ENCODE results near the gene PAK1. TPM values are rescaled to one million over a fixed set of nuclear protein-coding genes. Genes with fewer than 3 reads are reported as not detected.
"Not testable (repeated sequence)": the region's sequence is repeated elsewhere in the genome, so short reads cannot be mapped to it uniquely, and the experiment has no call there.

The PAK1 gene
- total RNA-seq, 1 donor from 2014 or later = 28.2 TPM

GRCh38 chr11:77497368-77497767 lies 23.5 kb upstream of the PAK1 start:
- Histone ChIP-seq H3K27ac (no peak overlapping the region), H3K27me3 (no peaks in the 10 kb centered on the region), H3K4me3 (no peak overlapping the region), H3K9me3 (no peaks in the 10 kb centered on the region), H3K36me3 (no peaks in the 10 kb centered on the region), H3K4me1 (peaks cover 4% of the 10 kb centered on the region)
- intact Hi-C loops (cut with DNase I) = no loop called here
- no peak for TF ChIP-seq CTCF (IDR thresholded peaks at IDR 0.05)
- no peak for ATAC-seq
- no peak for DNase-seq

DNA sequence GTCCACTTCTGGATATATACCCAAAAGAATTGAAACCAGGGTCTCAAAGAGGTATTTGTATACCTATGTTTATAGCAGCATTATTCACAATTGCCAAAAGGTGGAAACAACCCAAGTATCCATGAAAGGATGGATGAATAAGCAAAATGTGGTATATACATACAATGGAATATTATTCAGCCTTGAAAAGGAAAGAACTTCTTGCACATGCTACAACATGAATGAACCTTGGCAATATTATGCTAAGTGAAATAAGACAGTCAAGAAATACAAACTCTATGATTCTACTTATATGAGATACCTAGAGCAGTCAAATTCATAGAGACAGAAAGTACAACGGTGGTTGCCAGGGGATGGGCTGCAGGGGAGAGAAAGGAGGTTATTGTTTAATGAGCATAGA lies 21.6 kb upstream of the PAK1 start:
- no peak overlapping the region for H3K27ac ChIP-seq
- H3K27me3 ChIP-seq = no peaks in the 10 kb centered on the region
- H3K9me3 ChIP-seq = no peaks in the 10 kb centered on the region
- H3K4me1 ChIP-seq = no peaks in the 10 kb centered on the region
- H3K4me3 ChIP-seq = no peak overlapping the region
- DNase-seq (no peak), ATAC-seq (no peak)
- intact Hi-C loops (cut with DNase I) = no loop called here
- H3K36me3 ChIP-seq = no peaks in the 10 kb centered on the region
- no peak for TF ChIP-seq CTCF (IDR thresholded peaks at IDR 0.05)

DNA sequence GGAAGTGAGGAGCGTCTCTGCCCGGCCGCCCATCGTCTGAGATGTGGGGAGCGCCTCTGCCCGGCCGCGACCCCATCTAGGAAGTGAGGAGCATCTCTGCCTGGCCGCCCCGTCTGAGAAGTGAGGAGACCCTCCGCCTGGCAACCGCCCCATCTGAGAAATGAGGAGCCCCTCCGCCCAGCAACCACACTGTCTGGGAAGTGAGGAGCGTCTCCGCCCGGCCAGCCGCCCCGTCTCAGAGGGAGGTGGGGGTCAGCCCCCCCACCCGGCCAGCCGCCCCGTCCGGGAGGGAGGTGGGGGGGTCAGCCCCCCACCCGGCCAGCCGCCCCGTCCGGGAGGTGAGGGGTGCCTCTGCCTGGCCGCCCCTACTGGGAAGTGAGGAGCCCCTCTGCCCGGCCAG lies 16.1 kb upstream of the PAK1 start:
- intact Hi-C loops (cut with DNase I); H3K4me1 ChIP-seq; H3K27me3 ChIP-seq; H3K27ac ChIP-seq; H3K9me3 ChIP-seq; DNase-seq; H3K4me3 ChIP-seq; H3K36me3 ChIP-seq; ATAC-seq: not testable (repeated sequence)

DNA sequence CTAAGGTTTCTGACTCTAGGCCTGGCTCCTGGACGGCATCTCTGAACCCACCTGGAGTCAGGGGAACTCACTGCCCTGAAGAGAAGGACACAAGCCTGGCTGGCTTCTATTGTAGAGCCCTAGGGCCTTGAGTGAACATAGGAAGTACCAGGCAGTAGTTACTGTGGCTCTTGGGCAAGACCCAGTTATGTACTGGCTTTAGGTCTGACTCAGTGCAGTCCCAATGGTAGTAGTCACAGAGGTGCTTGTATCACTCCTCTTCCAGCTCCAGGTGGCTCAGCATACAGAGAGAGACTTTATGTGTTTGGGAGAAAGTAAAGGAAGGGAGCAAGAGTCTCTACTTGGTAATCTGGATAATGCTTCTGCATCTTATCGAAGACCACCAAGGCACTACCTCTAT lies 13.9 kb upstream of the PAK1 start:
- H3K9me3 ChIP-seq = no peaks in the 10 kb centered on the region
- no peaks in the 10 kb centered on the region for H3K4me1 ChIP-seq
- H3K36me3 ChIP-seq = no peaks in the 10 kb centered on the region
- no peak for TF ChIP-seq CTCF (IDR thresholded peaks at IDR 0.05)
- intact Hi-C loops (cut with DNase I) = no loop called here
- no peaks in the 10 kb centered on the region for H3K27me3 ChIP-seq
- H3K27ac ChIP-seq = no peak overlapping the region
- H3K4me3 ChIP-seq = no peak overlapping the region
- no peak for DNase-seq
- ATAC-seq = no peak

GRCh38 chr11:77479746-77480352 lies 6.0 kb upstream of the PAK1 start:
- intact Hi-C loops (cut with DNase I) = no loop called here
- no peak for ATAC-seq
- H3K4me1 ChIP-seq = no peaks in the 10 kb centered on the region
- no peak overlapping the region for H3K27ac ChIP-seq
- no peaks in the 10 kb centered on the region for H3K36me3 ChIP-seq
- no peak overlapping the region for H3K4me3 ChIP-seq
- no peaks in the 10 kb centered on the region for H3K9me3 ChIP-seq
- no peaks in the 10 kb centered on the region for H3K27me3 ChIP-seq
- no peak for DNase-seq
- no peak for TF ChIP-seq CTCF (IDR thresholded peaks at IDR 0.05)

- TF ChIP-seq CTCF (IDR thresholded peaks at IDR 0.05) = no peak
- DNase-seq (no peak), ATAC-seq (no peak)
- H3K27me3 ChIP-seq = no peaks in the 10 kb centered on the region
- H3K4me3 ChIP-seq = no peak overlapping the region
- intact Hi-C loops (cut with DNase I) = no loop called here
- no peak overlapping the region for H3K27ac ChIP-seq
- peaks cover 3% of the 10 kb centered on the region for H3K4me1 ChIP-seq
- no peaks in the 10 kb centered on the region for H3K9me3 ChIP-seq
- H3K36me3 ChIP-seq = no peaks in the 10 kb centered on the region
Measured at GRCh38 chr11:77475206-77475605, 1.3 kb upstream of the PAK1 start.
